ENCODE results near the gene ULK2. TPM values are rescaled to one million over a fixed set of nuclear protein-coding genes. Genes with fewer than 3 reads are reported as not detected.
A peak's percentile ranks its signal among the peaks of the same experiment; 100 is the strongest.
"Not testable (repeated sequence)": the region's sequence is repeated elsewhere in the genome, so short reads cannot be mapped to it uniquely, and the experiment has no call there.

ULK2 gene
- polyA plus RNA-seq, 1 of the 3 experiments (the other 2 are of a cell fraction), result 18.0 TPM

GRCh38 chr17:19766421-19767270, 101.1 kb downstream of the ULK2 start (continued):
- TF ChIP-seq EZH2phosphoT487 (IDR thresholded peaks at IDR 0.05; ENCODE audit: borderline replicate concordance, low read depth) (no peak), POLR2AphosphoS5 (IDR thresholded peaks at IDR 0.05; ENCODE audit: low read depth, low read length) (no peak), TEAD4 (IDR thresholded peaks at IDR 0.05; ENCODE audit: borderline replicate concordance, insufficient read depth) (no peak), MXI1 (IDR thresholded peaks at IDR 0.05; ENCODE audit: low read depth, low read length) (peak; percentile 27; the same call in 1 of the 2 replicates)

- 42% methylated on average over 5 of the region's 7 CpGs for WGBS (ENCODE audit: low lambda C conversion rate)
- H3K9me2 ChIP-seq, result no peaks in the 10 kb centered on the region
- TF ChIP-seq TAF1 (IDR thresholded peaks at IDR 0.05; ENCODE audit: borderline replicate concordance, low read depth, low read length) (no peak), ELF1 (IDR thresholded peaks at IDR 0.05) (no peak), FOXJ3 (CRISPR knock-in tag; IDR thresholded peaks at IDR 0.05) (no peak), YY1 (IDR thresholded peaks at IDR 0.05; ENCODE audit: low read depth) (no peak), NFIC (IDR thresholded peaks at IDR 0.05; ENCODE audit: borderline replicate concordance) (no peak), SIN3A (IDR thresholded peaks at IDR 0.05; ENCODE audit: borderline replicate concordance, low read depth, low read length) (no peak), IRF3 (IDR thresholded peaks at IDR 0.05; ENCODE audit: low read depth, low read length) (no peak), FOXM1 (IDR thresholded peaks at IDR 0.05; ENCODE audit: low read depth) (no peak), RFX5 (IDR thresholded peaks at IDR 0.05; ENCODE audit: low read length) (no peak), RAD21 (IDR thresholded peaks at IDR 0.05; ENCODE audit: low read length) (no peak)
Measured at GRCh38 chr17:19766016-19766415, 101.7 kb downstream of the ULK2 start.

GRCh38 chr17:19763991-19764390, 103.7 kb downstream of the ULK2 start:
- H3K27me3 ChIP-seq (ENCODE audit: insufficient read depth); H3K4me1 ChIP-seq (ENCODE audit: control insufficient read depth in 1 of 2, insufficient read depth in 2 of 2, low read depth in 1 of 2, low read length in 1 of 2); H3K36me3 ChIP-seq (replicated peaks in 1 of 2; ENCODE audit: control insufficient read depth in 1 of 2, insufficient read depth in 2 of 2, low read length in 1 of 2); H3F3A ChIP-seq (replicated peaks; ENCODE audit: insufficient read depth); H3K9me3 ChIP-seq; H4K20me1 ChIP-seq (ENCODE audit: insufficient read depth); H3K9me2 ChIP-seq; H3K4me2 ChIP-seq; H3K27ac ChIP-seq (ENCODE audit: low read depth in 2 of 2, low read length in 1 of 2); H2AFZ ChIP-seq (ENCODE audit: low read depth); DNase-seq; H3K4me3 ChIP-seq (ENCODE audit: low read depth in 2 of 2, low read length in 1 of 2); H3K9ac ChIP-seq; H3K79me2 ChIP-seq (ENCODE audit: insufficient read depth): not testable (repeated sequence)
- WGBS (ENCODE audit: low lambda C conversion rate), result 96% methylated on average over 6 of the region's 6 CpGs
- POLR2A ChIA-PET, result interaction anchor here (0.9 kb wide), 1 partner anchor 22 kb away, joined by 3 read pairs; no protein-coding TSS in a partner anchor
- CTCF ChIA-PET, result interaction anchor here (1.1 to 8.8 kb wide), 9 partner anchors 15 to 401 kb away, joined by 3 to 292 read pairs (median 20); partner anchors contain the start of genes ALDH3A1 and B9D1

More at GRCh38 chr17:19766016-19766415, 101.7 kb downstream of the ULK2 start:
- no peak overlapping the region for H2AFZ ChIP-seq (ENCODE audit: low read depth)
- ChIA-PET POLR2A (interaction anchor here (0.6 kb wide), 1 partner anchor 118 kb away, joined by 3 read pairs; no protein-coding TSS in a partner anchor), CTCF (interaction anchor here (0.6 to 8.8 kb wide), 46 partner anchors 9 to 410 kb away, joined by 3 to 292 read pairs (median 5); partner anchors contain the start of genes ALDH3A2, B9D1 and RNF112)
- H3K27ac ChIP-seq (ENCODE audit: low read depth in 2 of 2, low read length in 1 of 2), result no peak overlapping the region
- DNase-seq, result no peak
- H3F3A ChIP-seq (replicated peaks; ENCODE audit: insufficient read depth), result peaks cover 7% of the 10 kb centered on the region
- no peaks in the 10 kb centered on the region for H3K79me2 ChIP-seq (ENCODE audit: insufficient read depth)
- H3K4me3 ChIP-seq (ENCODE audit: low read depth in 2 of 2, low read length in 1 of 2), result no peak overlapping the region
- no peak overlapping the region for H3K4me2 ChIP-seq
- H3K36me3 ChIP-seq (replicated peaks in 1 of 2; ENCODE audit: control insufficient read depth in 1 of 2, insufficient read depth in 2 of 2, low read length in 1 of 2), result no peaks in the 10 kb centered on the region
- H3K9ac ChIP-seq, result no peak overlapping the region
- H3K9me3 ChIP-seq, result no peaks in the 10 kb centered on the region
- no peaks in the 10 kb centered on the region for H3K27me3 ChIP-seq (ENCODE audit: insufficient read depth)
- H3K4me1 ChIP-seq (ENCODE audit: control insufficient read depth in 1 of 2, insufficient read depth in 2 of 2, low read depth in 1 of 2, low read length in 1 of 2), result peaks cover 2 to 3% of the 10 kb centered on the region in 2 experiments; a peak in 2 of 4 replicates
- no peaks in the 10 kb centered on the region for H4K20me1 ChIP-seq (ENCODE audit: insufficient read depth)

All from SK-N-SH (cell line).